ENCODE data around the gene MACO1.

Gene MACO1

DNA sequence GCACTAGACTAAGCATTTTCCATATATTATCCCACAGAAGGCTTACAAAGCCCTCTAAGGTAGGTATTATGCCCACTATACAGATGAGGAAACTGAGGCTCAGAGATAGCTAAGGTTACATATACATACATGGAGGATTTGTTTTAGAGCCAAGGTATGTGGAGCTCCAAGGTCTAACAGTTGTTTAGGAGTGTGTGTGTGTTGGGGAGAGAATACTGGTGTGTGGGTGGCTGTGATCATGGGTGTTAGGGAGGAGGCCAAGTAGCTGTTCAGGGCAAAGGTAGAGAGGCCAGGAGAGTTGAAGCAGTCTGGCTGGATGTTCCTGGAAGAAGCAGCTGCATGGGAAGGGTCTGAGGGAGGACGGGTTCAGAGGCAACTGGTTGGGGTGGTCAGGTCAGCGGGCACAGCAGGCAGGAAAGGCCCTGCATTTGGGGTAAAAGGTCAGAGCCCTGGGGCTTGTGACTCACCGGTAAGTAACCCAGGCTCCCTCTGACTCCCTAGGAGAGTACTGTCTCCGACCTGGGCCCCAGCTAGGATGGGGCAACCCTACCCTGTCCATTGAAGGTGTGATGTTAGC is 107.6 kb downstream of the MACO1 start:
- TF ChIP-seq TAF1 (IDR thresholded peaks at IDR 0.05; ENCODE audit: borderline replicate concordance, insufficient read depth, low read length) (no peak), POLR2AphosphoS5 (IDR thresholded peaks at IDR 0.05; ENCODE audit: low read depth, low read length) (no peak), SIN3A (IDR thresholded peaks at IDR 0.05; ENCODE audit: borderline replicate concordance, insufficient read depth, low read length) (no peak), FOXP2 (optimal IDR thresholded peaks at IDR 0.05; ENCODE audit: borderline replicate concordance, extremely low read depth, extremely low read length, insufficient read depth) (no peak)
- TF ChIP-seq, protein P1, sequence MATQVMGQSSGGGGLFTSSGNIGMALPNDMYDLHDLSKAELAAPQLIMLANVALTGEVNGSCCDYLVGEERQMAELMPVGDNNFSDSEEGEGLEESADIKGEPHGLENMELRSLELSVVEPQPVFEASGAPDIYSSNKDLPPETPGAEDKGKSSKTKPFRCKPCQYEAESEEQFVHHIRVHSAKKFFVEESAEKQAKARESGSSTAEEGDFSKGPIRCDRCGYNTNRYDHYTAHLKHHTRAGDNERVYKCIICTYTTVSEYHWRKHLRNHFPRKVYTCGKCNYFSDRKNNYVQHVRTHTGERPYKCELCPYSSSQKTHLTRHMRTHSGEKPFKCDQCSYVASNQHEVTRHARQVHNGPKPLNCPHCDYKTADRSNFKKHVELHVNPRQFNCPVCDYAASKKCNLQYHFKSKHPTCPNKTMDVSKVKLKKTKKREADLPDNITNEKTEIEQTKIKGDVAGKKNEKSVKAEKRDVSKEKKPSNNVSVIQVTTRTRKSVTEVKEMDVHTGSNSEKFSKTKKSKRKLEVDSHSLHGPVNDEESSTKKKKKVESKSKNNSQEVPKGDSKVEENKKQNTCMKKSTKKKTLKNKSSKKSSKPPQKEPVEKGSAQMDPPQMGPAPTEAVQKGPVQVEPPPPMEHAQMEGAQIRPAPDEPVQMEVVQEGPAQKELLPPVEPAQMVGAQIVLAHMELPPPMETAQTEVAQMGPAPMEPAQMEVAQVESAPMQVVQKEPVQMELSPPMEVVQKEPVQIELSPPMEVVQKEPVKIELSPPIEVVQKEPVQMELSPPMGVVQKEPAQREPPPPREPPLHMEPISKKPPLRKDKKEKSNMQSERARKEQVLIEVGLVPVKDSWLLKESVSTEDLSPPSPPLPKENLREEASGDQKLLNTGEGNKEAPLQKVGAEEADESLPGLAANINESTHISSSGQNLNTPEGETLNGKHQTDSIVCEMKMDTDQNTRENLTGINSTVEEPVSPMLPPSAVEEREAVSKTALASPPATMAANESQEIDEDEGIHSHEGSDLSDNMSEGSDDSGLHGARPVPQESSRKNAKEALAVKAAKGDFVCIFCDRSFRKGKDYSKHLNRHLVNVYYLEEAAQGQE (IDR thresholded peaks at IDR 0.05; ENCODE audit: insufficient read depth in 1 of 2, low read depth in 2 of 2, low read length in 2 of 2) = no peak

DNA sequence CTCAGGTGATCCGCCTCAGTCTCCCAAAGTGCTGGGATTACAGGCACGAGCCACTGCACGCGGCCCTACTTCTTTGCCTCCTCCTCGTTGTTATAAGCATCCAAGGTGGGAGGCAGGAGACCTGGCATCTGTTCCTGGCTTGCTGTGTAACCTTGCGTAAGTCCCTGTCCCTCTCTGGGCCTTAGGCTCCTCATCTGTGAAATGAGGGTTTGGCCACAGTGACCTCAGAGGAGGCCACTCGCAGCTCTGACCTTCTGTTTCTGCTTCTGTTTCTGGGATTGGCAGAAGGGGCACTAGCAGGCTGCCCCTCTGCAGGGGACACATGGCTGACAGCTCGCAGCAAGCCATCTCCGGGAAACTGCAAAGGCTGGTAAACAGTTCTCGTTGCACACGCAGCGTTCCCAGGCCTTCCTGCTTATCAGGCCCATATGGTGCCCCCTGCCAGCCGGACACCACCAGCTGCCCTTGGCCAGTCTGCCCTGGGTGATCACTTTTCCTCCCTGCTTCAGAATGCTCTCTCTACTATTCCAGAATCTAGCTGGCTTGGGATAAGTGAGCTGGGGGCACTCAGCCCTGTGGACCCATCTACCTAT is 110.1 kb downstream of the MACO1 start:
- no peak for TF ChIP-seq SIN3A (IDR thresholded peaks at IDR 0.05; ENCODE audit: borderline replicate concordance, insufficient read depth, low read length)
- no peak for TF ChIP-seq TAF1 (IDR thresholded peaks at IDR 0.05; ENCODE audit: borderline replicate concordance, insufficient read depth, low read length)
- no peak for TF ChIP-seq POLR2AphosphoS5 (IDR thresholded peaks at IDR 0.05; ENCODE audit: low read depth, low read length)

DNA sequence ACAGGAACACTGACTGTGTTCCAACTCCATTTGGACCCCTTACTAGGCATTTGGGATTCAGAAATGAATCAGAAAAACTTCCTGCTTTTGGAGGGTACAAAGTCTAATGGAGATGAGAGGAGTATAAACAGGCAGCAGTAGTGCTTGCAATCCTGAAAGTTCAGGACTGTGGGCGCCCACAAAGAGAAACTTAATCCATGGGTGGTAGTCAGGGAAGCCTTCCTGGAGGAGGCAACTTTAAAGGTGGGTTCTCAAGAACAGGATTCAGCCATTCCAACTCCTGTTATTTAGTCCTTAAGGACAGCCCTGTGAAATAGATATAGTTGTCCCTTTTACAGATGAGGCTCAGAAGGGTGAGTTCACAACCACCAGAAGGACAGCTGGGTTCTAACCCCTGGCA is 110.7 kb downstream of the MACO1 start:
- TF ChIP-seq FOXP2 (optimal IDR thresholded peaks at IDR 0.05; ENCODE audit: borderline replicate concordance, extremely low read depth, extremely low read length, insufficient read depth) (no peak), SIN3A (IDR thresholded peaks at IDR 0.05; ENCODE audit: borderline replicate concordance, insufficient read depth, low read length) (no peak), POLR2AphosphoS5 (IDR thresholded peaks at IDR 0.05; ENCODE audit: low read depth, low read length) (no peak), TAF1 (IDR thresholded peaks at IDR 0.05; ENCODE audit: borderline replicate concordance, insufficient read depth, low read length) (no peak)
- TF ChIP-seq, protein P1 (IDR thresholded peaks at IDR 0.05; ENCODE audit: insufficient read depth in 1 of 2, low read depth in 2 of 2, low read length in 2 of 2) = no peak

DNA sequence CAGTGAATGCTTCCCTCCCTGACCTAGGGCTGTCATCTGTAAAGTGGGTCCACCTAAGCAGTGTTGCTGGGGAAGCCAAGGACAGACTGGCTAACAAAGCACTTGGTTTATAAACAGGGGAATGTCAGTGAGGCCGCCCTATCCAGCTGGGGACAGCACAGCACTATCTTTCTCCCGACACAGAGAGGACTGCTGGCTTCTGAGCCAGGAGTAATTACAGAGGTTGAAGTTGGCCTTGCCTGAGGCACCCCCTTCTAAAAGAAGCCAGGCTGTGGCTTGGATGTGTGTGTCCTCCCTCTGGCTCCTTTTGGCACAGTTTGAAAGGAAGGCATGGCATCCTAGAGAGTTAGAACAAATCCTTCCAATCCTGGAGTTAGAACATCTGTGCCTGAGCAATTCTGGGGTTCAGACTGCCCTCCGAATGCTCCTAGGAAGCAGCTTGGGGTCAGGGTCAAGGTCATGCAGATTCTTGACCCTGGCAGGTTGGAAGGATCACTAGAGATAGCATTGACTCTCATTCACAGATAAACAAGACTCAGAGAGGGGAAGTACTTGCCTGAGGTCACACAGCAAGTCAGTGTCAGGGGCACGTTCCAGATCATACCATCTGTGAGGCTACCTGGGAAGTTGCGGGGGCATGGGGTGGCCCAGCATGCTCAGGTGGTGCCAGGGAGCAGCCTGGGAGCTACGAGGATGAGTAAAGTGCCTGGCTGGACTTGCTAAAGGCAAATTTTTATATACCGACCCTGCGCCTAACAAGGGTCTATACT is 111.4 kb downstream of the MACO1 start:
- TF ChIP-seq POLR2AphosphoS5 (IDR thresholded peaks at IDR 0.05; ENCODE audit: low read depth, low read length) = no peak
- no peak for TF ChIP-seq FOXP2 (optimal IDR thresholded peaks at IDR 0.05; ENCODE audit: borderline replicate concordance, extremely low read depth, extremely low read length, insufficient read depth)
- TF ChIP-seq, protein P1 (IDR thresholded peaks at IDR 0.05; ENCODE audit: insufficient read depth in 1 of 2, low read depth in 2 of 2, low read length in 2 of 2) = no peak
- no peak for TF ChIP-seq SIN3A (IDR thresholded peaks at IDR 0.05; ENCODE audit: borderline replicate concordance, insufficient read depth, low read length)
- TF ChIP-seq TAF1 (IDR thresholded peaks at IDR 0.05; ENCODE audit: borderline replicate concordance, insufficient read depth, low read length) = no peak

DNA sequence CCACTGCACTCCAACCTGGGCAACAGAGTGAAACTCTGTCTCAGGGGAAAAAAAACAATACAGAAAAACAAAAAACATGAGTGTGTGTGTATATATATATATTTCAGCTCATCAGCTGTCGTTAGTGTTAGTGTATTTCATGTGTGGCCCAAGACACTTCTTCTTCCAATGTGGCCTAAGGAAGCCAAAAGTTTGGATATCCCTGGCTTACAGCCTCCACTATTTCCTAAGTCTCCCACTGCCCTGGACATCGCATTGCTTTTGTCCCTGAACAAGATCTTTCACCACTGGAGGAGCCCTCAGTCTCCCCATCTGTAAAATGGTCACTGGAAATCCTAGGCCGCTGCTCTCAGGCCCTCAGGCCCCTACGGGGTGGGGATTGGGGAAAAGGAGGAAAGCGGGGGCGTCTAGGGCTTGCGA is 112.3 kb downstream of the MACO1 start:
- no peak for TF ChIP-seq SIN3A (IDR thresholded peaks at IDR 0.05; ENCODE audit: borderline replicate concordance, insufficient read depth, low read length)
- TF ChIP-seq, protein P1 (IDR thresholded peaks at IDR 0.05; ENCODE audit: insufficient read depth in 1 of 2, low read depth in 2 of 2, low read length in 2 of 2) = no peak
- TF ChIP-seq TAF1 (IDR thresholded peaks at IDR 0.05; ENCODE audit: borderline replicate concordance, insufficient read depth, low read length) = no peak
- no peak for TF ChIP-seq POLR2AphosphoS5 (IDR thresholded peaks at IDR 0.05; ENCODE audit: low read depth, low read length)
- TF ChIP-seq FOXP2 (optimal IDR thresholded peaks at IDR 0.05; ENCODE audit: borderline replicate concordance, extremely low read depth, extremely low read length, insufficient read depth) = no peak

Measured in PFSK-1 (cell line).